Raji (cell line): Measurements from ENCODE around the gene NHLH2.

Experiments used
- POLR2A ChIP-seq: IDR thresholded peaks from 2 replicates; pipeline ENCODE4 v1.6.1; 2011; ENCODE audit warnings: low read depth, low read length, control low read depth; ENCODE audit not compliant: insufficient read depth

Gene NHLH2

GRCh38 chr1:115815694-115816093 lies 25.2 kb downstream of the NHLH2 start:
- TF ChIP-seq POLR2A, result no peak

GRCh38 chr1:115814685-115815398 lies 26.1 kb downstream of the NHLH2 start:
- no peak for TF ChIP-seq POLR2A

- no peak for TF ChIP-seq POLR2A
Observed at GRCh38 chr1:115813727-115814126, 27.2 kb downstream of the NHLH2 start.

- no peak for TF ChIP-seq POLR2A
Observed at GRCh38 chr1:115811140-115811828, 29.6 kb downstream of the NHLH2 start.

- TF ChIP-seq POLR2A, result no peak
Observed at GRCh38 chr1:115810609-115811008, 30.3 kb downstream of the NHLH2 start.

GRCh38 chr1:115809847-115810246 lies 31.1 kb downstream of the NHLH2 start:
- no peak for TF ChIP-seq POLR2A

- TF ChIP-seq POLR2A, result no peak
Observed at GRCh38 chr1:115809076-115809475, 31.9 kb downstream of the NHLH2 start.

- no peak for TF ChIP-seq POLR2A
Observed at GRCh38 chr1:115807723-115808122, 33.2 kb downstream of the NHLH2 start.

GRCh38 chr1:115805597-115805996 lies 35.3 kb downstream of the NHLH2 start:
- TF ChIP-seq POLR2A, result no peak

- TF ChIP-seq POLR2A, result no peak
Observed at GRCh38 chr1:115802416-115802815, 38.5 kb downstream of the NHLH2 start.

GRCh38 chr1:115797486-115797885 lies 43.4 kb downstream of the NHLH2 start:
- TF ChIP-seq POLR2A, result no peak

GRCh38 chr1:115796897-115797296 lies 44.0 kb downstream of the NHLH2 start:
- TF ChIP-seq POLR2A, result no peak

GRCh38 chr1:115796036-115796435 lies 44.9 kb downstream of the NHLH2 start:
- TF ChIP-seq POLR2A, result no peak

GRCh38 chr1:115794976-115795639 lies 45.8 kb downstream of the NHLH2 start:
- TF ChIP-seq POLR2A, result no peak

GRCh38 chr1:115793162-115793561 lies 47.8 kb downstream of the NHLH2 start:
- TF ChIP-seq POLR2A, result no peak

GRCh38 chr1:115791816-115792215 lies 49.1 kb downstream of the NHLH2 start:
- no peak for TF ChIP-seq POLR2A

GRCh38 chr1:115790846-115791245 lies 50.1 kb downstream of the NHLH2 start:
- TF ChIP-seq POLR2A, result no peak

GRCh38 chr1:115790356-115790755 lies 50.6 kb downstream of the NHLH2 start:
- TF ChIP-seq POLR2A, result no peak
